HUES48 (cell line): ENCODE data around the gene PTPRO.
A peak's percentile ranks its signal among the peaks of the same experiment; 100 is the strongest.

ENCODE experiments used
- H3K27ac ChIP-seq: one replicate; pipeline ENCODE4 v1.7.0; 2013; ENCODE audit warnings: low read depth, low read length, inconsistent platforms
- H3K27me3 ChIP-seq: 2 replicates; pipeline ENCODE4 v1.6.1; 2013; ENCODE audit warnings: mild to moderate bottlenecking, low read length; ENCODE audit not compliant: control insufficient read depth, insufficient read depth
- H3K36me3 ChIP-seq: 2 replicates; pipeline ENCODE4 v1.6.1; 2013; ENCODE audit warnings: low read length; ENCODE audit not compliant: control insufficient read depth, insufficient read depth
- H3K4me1 ChIP-seq: 2 replicates; pipeline ENCODE4 v1.6.1; 2013; ENCODE audit warnings: mild to moderate bottlenecking, low read length; ENCODE audit not compliant: control insufficient read depth, insufficient read depth
- H3K4me3 ChIP-seq: 2 replicates; pipeline ENCODE4 v1.5.1; 2013; ENCODE audit warnings: mild to moderate bottlenecking, low read depth, low read length
- H3K9ac ChIP-seq: 2 replicates; pipeline ENCODE4 v1.6.1; 2013; ENCODE audit warnings: mild to moderate bottlenecking, low read depth, low read length, moderate library complexity
- H3K9me3 ChIP-seq: 2 replicates; pipeline ENCODE4 v1.6.1; 2013; ENCODE audit warnings: low read length; ENCODE audit not compliant: control insufficient read depth, insufficient read depth

The PTPRO gene

DNA sequence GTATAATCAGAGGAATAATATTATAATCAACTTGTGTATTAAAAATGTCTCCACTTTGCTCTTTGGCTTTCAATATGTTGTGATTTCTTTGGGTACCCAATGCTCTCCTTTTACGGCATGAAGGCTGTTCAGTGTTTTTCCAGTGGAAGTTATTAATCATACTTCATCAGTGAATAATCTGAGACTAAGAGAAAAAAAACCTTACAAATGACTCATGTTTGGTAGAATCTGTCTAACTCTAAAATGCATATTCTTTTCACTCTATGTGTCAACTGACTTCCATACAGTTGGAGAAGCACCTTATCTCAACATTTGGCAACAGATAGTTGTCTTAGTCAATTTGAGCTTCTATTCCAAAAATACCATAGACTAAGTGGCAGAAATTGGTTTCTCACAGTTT lies 82.2 kb downstream of the PTPRO start:
- no peak overlapping the region for H3K4me3 ChIP-seq
- H3K9me3 ChIP-seq = no peaks in the 10 kb centered on the region
- H3K27ac ChIP-seq = no peak overlapping the region
- no peaks in the 10 kb centered on the region for H3K27me3 ChIP-seq
- no peak overlapping the region for H3K9ac ChIP-seq
- H3K4me1 ChIP-seq = no peaks in the 10 kb centered on the region
- no peaks in the 10 kb centered on the region for H3K36me3 ChIP-seq

DNA sequence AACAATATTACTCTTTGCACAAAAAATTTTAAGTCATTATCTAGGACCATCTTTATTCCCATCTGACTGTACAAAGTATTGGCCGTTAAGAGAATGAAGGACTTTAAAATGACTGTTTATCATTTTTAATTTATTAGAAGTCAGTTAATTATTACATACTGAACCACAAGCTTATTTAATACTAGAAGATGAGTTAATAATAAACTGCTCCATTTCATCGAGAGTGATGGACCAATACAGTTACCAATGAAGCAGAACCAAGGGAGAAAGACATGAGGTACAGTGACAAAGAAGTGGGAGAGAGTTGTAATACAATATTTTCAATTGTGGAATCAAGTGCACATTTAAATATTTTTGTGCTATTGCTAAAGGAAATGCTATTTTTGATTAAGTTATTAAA lies 83.3 kb downstream of the PTPRO start:
- Histone ChIP-seq H3K27ac (no peak overlapping the region), H3K4me1 (no peaks in the 10 kb centered on the region), H3K9me3 (no peaks in the 10 kb centered on the region), H3K4me3 (no peak overlapping the region), H3K9ac (no peak overlapping the region), H3K36me3 (no peaks in the 10 kb centered on the region), H3K27me3 (no peaks in the 10 kb centered on the region)

DNA sequence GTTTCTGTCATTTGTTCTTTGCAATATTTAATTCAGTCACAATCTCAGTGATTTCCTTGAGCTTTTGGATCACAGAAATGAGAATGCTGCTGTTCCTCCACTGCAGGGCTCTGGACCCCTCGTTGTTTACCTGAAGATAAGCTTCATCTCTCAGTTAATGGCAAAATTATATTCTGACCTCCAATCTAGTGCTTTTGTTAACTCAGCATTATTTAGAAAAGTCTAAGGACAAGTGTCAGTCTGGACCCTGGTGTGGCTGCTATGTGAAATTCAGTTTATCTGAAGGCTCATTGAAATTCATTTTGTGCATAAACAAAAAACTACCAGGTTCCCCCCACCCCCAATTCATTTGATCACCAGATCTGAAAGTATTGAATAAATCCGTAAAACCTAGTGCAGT lies 84.7 kb downstream of the PTPRO start:
- H3K9ac ChIP-seq = no peak overlapping the region
- H3K9me3 ChIP-seq = no peaks in the 10 kb centered on the region
- no peak overlapping the region for H3K4me3 ChIP-seq
- no peaks in the 10 kb centered on the region for H3K27me3 ChIP-seq
- no peak overlapping the region for H3K27ac ChIP-seq
- no peaks in the 10 kb centered on the region for H3K36me3 ChIP-seq
- no peaks in the 10 kb centered on the region for H3K4me1 ChIP-seq

DNA sequence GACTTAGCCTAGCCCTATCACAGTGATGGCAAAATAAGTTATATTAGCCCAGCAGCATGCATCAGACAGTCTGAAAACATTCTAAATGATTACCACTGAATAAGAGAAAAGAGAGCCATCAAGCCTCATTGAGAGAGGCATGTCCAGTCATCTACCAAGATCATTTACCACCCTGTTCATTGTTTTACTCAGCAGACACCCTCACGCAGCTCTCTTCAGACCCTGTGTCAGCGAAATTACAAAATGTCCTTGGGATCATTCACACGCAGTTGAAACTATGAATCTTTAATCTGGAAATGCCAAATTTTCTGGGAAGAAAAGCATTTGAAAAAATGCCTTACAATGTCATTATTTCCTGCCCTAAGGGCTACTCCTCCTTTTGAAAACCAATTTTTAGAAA lies 89.5 kb downstream of the PTPRO start:
- H3K4me3 ChIP-seq = no peak overlapping the region
- no peaks in the 10 kb centered on the region for H3K4me1 ChIP-seq
- no peaks in the 10 kb centered on the region for H3K9me3 ChIP-seq
- no peaks in the 10 kb centered on the region for H3K27me3 ChIP-seq
- H3K36me3 ChIP-seq = no peaks in the 10 kb centered on the region
- no peak overlapping the region for H3K9ac ChIP-seq
- no peak overlapping the region for H3K27ac ChIP-seq

- Histone ChIP-seq H3K9ac (no peak overlapping the region), H3K36me3 (no peaks in the 10 kb centered on the region), H3K4me1 (no peaks in the 10 kb centered on the region), H3K27me3 (no peaks in the 10 kb centered on the region), H3K9me3 (no peaks in the 10 kb centered on the region), H3K4me3 (no peak overlapping the region), H3K27ac (no peak overlapping the region)
Measured at GRCh38 chr12:15417691-15418090, 95.4 kb downstream of the PTPRO start.

GRCh38 chr12:15423629-15424028 lies 101.3 kb downstream of the PTPRO start:
- Histone ChIP-seq H3K36me3 (no peaks in the 10 kb centered on the region), H3K4me3 (no peak overlapping the region), H3K9ac (no peak overlapping the region)

DNA sequence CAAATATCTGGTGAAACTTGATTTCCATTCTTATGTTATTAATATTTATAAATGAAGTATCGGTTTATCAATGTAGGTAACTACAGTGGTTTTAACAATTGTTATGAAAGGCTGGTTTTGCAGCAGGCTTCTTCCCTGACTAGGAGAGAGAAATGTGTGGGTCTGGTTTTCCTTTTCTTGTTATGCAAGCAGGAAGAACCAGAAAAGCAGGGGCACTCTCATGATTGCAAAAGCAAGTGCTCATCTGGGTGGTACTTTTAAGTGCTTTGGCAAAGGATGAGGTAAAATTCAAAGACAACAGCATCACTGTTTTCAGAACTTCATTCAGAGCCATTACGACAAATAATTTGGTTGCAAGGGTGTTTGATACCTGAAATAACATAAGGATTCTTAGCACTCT lies 105.6 kb downstream of the PTPRO start:
- H3K4me3 ChIP-seq = no peak overlapping the region
- H3K4me1 ChIP-seq = peaks cover 28% of the 10 kb centered on the region; the same call in 1 of the 2 replicates
- H3K9ac ChIP-seq = no peak overlapping the region
- H3K9me3 ChIP-seq = no peaks in the 10 kb centered on the region
- H3K27ac ChIP-seq = peak overlapping the region; percentile 6
- no peaks in the 10 kb centered on the region for H3K36me3 ChIP-seq
- H3K27me3 ChIP-seq = no peaks in the 10 kb centered on the region

More at GRCh38 chr12:15423629-15424028, 101.3 kb downstream of the PTPRO start:
- H3K27me3 ChIP-seq = no peaks in the 10 kb centered on the region
- no peak overlapping the region for H3K27ac ChIP-seq
- H3K9me3 ChIP-seq = no peaks in the 10 kb centered on the region
- H3K4me1 ChIP-seq = peaks cover 20% of the 10 kb centered on the region; the same call in 1 of the 2 replicates

GRCh38 chr12:15428632-15429031 lies 106.3 kb downstream of the PTPRO start:
- H3K4me3 ChIP-seq = no peak overlapping the region
- H3K9me3 ChIP-seq = no peaks in the 10 kb centered on the region
- H3K4me1 ChIP-seq = peaks cover 27% of the 10 kb centered on the region; the same call in 1 of the 2 replicates
- H3K36me3 ChIP-seq = no peaks in the 10 kb centered on the region
- H3K9ac ChIP-seq = no peak overlapping the region
- no peaks in the 10 kb centered on the region for H3K27me3 ChIP-seq
- H3K27ac ChIP-seq = no peak overlapping the region

DNA sequence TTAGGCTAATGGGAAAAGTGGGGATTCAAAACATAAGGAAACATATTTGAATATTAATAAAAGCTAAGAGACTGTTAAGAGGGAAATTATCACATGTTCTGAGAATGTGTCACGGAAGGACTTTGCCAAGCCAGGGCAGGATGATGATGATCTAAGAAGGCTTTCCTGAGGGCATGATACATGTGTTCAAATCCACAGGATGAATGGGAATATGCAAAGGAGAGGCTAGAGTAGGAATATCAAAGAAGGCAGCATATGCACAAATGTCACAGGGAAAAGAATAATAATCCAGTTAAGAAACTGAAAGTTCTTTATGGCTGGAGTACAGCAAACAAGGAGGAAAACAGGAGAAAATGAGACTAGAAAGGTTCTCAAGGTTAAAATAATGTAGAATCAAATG lies 107.0 kb downstream of the PTPRO start:
- H3K36me3 ChIP-seq = no peaks in the 10 kb centered on the region
- H3K27me3 ChIP-seq = no peaks in the 10 kb centered on the region
- H3K9ac ChIP-seq = no peak overlapping the region
- H3K4me3 ChIP-seq = no peak overlapping the region
- no peak overlapping the region for H3K27ac ChIP-seq
- peaks cover 24% of the 10 kb centered on the region; the same call in 1 of the 2 replicates for H3K4me1 ChIP-seq
- H3K9me3 ChIP-seq = no peaks in the 10 kb centered on the region

DNA sequence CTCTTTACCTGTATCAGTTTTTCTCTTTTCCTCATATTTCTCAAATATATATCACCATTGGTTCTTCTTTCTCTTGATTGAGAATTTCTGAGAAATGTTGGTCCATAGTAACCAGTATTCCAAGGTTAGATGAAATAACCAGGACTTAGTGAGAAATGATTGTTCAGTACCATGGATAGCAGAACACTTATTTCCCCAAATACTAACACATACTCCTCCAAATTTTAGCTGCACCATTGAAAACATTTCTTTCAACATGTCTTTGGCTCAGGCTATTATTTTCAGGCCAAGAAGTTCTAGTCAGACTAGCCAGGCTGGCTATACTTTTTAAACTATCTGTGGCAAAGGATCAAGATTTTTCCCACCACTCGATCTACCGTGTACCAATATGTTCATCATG lies 113.3 kb downstream of the PTPRO start:
- no peaks in the 10 kb centered on the region for H3K36me3 ChIP-seq
- H3K27me3 ChIP-seq = no peaks in the 10 kb centered on the region
- H3K9ac ChIP-seq = no peak overlapping the region
- no peak overlapping the region for H3K27ac ChIP-seq
- no peaks in the 10 kb centered on the region for H3K9me3 ChIP-seq
- H3K4me3 ChIP-seq = no peak overlapping the region
- H3K4me1 ChIP-seq = no peaks in the 10 kb centered on the region

GRCh38 chr12:15439459-15439858 lies 117.2 kb downstream of the PTPRO start:
- no peaks in the 10 kb centered on the region for H3K4me1 ChIP-seq
- H3K9ac ChIP-seq = no peak overlapping the region
- H3K4me3 ChIP-seq = no peak overlapping the region
- no peaks in the 10 kb centered on the region for H3K9me3 ChIP-seq
- no peaks in the 10 kb centered on the region for H3K27me3 ChIP-seq
- no peak overlapping the region for H3K27ac ChIP-seq
- no peaks in the 10 kb centered on the region for H3K36me3 ChIP-seq

DNA sequence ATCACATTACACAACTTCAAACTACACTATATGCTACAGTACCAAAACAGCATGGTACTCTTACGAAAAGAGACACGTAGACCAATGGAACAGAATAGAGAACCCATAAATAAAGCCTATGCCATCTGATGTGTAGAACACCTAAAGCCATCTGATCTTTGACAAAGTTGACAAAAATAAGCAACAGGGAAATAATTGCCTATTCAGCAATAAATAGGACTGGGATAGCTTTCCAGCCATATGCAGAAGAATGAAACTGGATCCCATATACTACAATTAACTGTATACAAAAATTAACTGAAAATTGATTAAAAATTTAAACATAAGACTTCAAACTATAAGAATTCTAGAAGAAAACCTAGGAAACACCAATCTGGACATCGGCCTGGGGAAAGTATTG lies 120.7 kb downstream of the PTPRO start:
- H3K27ac ChIP-seq = no peak overlapping the region
- no peak overlapping the region for H3K4me3 ChIP-seq
- no peaks in the 10 kb centered on the region for H3K4me1 ChIP-seq
- no peaks in the 10 kb centered on the region for H3K36me3 ChIP-seq
- H3K9ac ChIP-seq = no peak overlapping the region
- no peaks in the 10 kb centered on the region for H3K9me3 ChIP-seq
- H3K27me3 ChIP-seq = no peaks in the 10 kb centered on the region
